PC-9 (cell line): ENCODE results near the gene UTP20.

Source experiments
- EZH2 ChIP-seq: fragments of 200-600 bp; sonication (generic); IDR thresholded peaks from 2 replicates; pipeline ENCODE4 v1.8.0; 2017; ENCODE audit warnings: antibody characterized with exemption, low read depth
- TF ChIP-seq, protein P1 (sequence below): fragments of 200-600 bp; sonication (generic); conservative IDR thresholded peaks from 2 replicates; pipeline ENCODE4 v1.6.1; 2017; ENCODE audit warnings: mixed run types, antibody characterized with exemption, mild to moderate bottlenecking, moderate library complexity

DNA sequence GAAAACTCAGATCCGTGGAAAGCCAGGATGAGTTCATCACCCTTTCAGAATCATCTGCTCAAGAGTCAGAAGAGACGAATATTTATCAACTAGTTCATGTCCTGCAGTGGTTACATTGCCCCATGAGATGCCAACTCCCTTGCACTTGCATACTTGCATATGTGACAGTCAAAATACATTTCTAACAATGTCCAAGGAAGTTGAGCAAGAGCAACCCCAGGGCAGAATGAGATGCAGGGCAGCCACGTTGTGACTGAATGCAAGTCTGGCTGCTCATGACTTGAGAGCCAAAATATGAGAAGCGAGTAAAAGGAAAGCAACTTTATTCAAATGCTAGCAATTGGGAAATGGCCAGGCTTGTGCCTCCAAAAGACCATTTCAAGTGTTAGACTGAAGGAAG is 23.6 kb upstream of the UTP20 start:
- TF ChIP-seq, protein P1, sequence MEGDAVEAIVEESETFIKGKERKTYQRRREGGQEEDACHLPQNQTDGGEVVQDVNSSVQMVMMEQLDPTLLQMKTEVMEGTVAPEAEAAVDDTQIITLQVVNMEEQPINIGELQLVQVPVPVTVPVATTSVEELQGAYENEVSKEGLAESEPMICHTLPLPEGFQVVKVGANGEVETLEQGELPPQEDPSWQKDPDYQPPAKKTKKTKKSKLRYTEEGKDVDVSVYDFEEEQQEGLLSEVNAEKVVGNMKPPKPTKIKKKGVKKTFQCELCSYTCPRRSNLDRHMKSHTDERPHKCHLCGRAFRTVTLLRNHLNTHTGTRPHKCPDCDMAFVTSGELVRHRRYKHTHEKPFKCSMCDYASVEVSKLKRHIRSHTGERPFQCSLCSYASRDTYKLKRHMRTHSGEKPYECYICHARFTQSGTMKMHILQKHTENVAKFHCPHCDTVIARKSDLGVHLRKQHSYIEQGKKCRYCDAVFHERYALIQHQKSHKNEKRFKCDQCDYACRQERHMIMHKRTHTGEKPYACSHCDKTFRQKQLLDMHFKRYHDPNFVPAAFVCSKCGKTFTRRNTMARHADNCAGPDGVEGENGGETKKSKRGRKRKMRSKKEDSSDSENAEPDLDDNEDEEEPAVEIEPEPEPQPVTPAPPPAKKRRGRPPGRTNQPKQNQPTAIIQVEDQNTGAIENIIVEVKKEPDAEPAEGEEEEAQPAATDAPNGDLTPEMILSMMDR: no peak
- TF ChIP-seq EZH2: no peak
